ENCODE results near the gene MYCN. TPM values are rescaled to one million over a fixed set of nuclear protein-coding genes. Genes with fewer than 3 reads are reported as not detected.

Gene MYCN
- polyA plus RNA-seq, 3 donors: not detected

- H3K4me2 ChIP-seq (replicated peaks; ENCODE audit: extremely low read depth, low read length, poor library complexity, severe bottlenecking): no peak overlapping the region
- H3K36me3 Mint-ChIP-seq: no peaks in the 10 kb centered on the region
- no peak overlapping the region for H3K4me3 ChIP-seq (replicated peaks in 1 of 3; ENCODE audit: low read depth in 2 of 3, low read length in 3 of 3)
- H3K9ac ChIP-seq (ENCODE audit: insufficient read depth, low read length, poor library complexity, severe bottlenecking): no peak overlapping the region
- H2AFZ ChIP-seq (ENCODE audit: insufficient read depth, low read depth, low read length, poor library complexity, severe bottlenecking): no peak overlapping the region
- H3K9me3 Mint-ChIP-seq: no peaks in the 10 kb centered on the region
- no peaks in the 10 kb centered on the region for H3K9me3 ChIP-seq (replicated peaks in 1 of 2; ENCODE audit: control insufficient read depth in 1 of 2, insufficient read depth in 1 of 2, low read length in 2 of 2)
- intact Hi-C loops (cut with micrococcal nuclease): no loop called here
- WGBS (ENCODE audit: insufficient coverage): 100% methylated on average over 1 of the region's 5 CpGs
- no peaks in the 10 kb centered on the region for H3K79me2 ChIP-seq (ENCODE audit: insufficient read depth, low read length)
- H3K36me3 ChIP-seq (replicated peaks in 1 of 2; ENCODE audit: control insufficient read depth in 1 of 2, insufficient read depth in 2 of 2, low read length in 2 of 2): no peaks in the 10 kb centered on the region
- H4K20me1 ChIP-seq (ENCODE audit: insufficient read depth, low read length): no peaks in the 10 kb centered on the region
- H3K27ac ChIP-seq (ENCODE audit: low read depth in 1 of 2, low read length in 2 of 2): no peak overlapping the region
- H3K4me1 ChIP-seq (ENCODE audit: control insufficient read depth in 1 of 2, insufficient read depth in 2 of 2, low read length in 2 of 2): no peaks in the 10 kb centered on the region
- no peak overlapping the region for H3K4me3 Mint-ChIP-seq
- no peak for TF ChIP-seq CTCF (IDR thresholded peaks at IDR 0.05)
- H3K27me3 Mint-ChIP-seq (ENCODE audit: low read depth in 3 of 3): peaks cover 0 to 4% (median 1%) of the 10 kb centered on the region in 3 donors
- no peak for DNase-seq
- no peaks in the 10 kb centered on the region for H3K27me3 ChIP-seq (ENCODE audit: control insufficient read depth in 2 of 2, insufficient read depth in 2 of 2, low read length in 2 of 2)
- no peaks in the 10 kb centered on the region for H3K4me1 Mint-ChIP-seq
- no peak overlapping the region for H3K27ac Mint-ChIP-seq
These were observed 10.5 kb upstream of the MYCN start for GRCh38 chr2:15929861-15930260.

DNA sequence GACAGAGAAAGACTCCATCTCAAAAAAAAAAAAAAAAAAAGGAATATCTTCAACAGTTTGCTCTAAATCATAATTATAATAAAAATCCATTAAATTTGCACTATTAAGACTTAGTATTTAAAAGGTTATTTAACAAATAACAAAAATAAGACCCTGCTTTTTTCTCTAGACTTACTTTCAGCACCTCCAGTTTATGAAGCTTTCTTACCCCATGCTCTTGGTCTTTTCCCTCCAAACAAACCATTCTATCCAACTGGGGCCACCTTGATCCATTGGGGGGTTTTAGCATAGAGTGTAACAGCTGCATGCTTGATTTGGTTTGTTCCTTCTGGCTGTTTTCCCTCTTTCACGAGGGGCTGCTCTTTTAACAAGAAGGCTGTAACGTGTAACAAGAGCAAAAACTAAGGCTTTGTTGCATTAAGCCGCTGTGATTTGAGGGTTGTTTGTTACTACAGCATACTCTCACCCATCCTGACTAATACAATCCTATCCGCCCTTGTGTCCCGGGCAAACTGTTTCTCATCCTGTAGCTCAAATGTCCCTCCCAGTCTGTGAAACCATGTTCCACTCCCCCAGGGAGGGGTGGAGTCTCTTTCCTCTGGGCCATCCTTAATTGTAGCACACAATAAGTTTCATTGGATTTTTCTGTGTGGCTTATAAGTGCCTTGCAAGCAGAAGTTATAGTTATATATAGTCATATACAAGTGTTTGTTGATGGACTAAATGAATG, 9.6 kb upstream of the MYCN start:
- no peak overlapping the region for H2AFZ ChIP-seq (ENCODE audit: insufficient read depth, low read depth, low read length, poor library complexity, severe bottlenecking)
- Mint-ChIP-seq H3K27me3 (ENCODE audit: low read depth in 3 of 3) (peaks cover 0 to 4% (median 1%) of the 10 kb centered on the region in 3 donors), H3K9me3 (no peaks in the 10 kb centered on the region), H3K36me3 (no peaks in the 10 kb centered on the region), H3K4me1 (no peaks in the 10 kb centered on the region), H3K4me3 (no peak overlapping the region), H3K27ac (no peak overlapping the region)
- DNase-seq: no peak
- no peak overlapping the region for H3K27ac ChIP-seq (ENCODE audit: low read depth in 1 of 2, low read length in 2 of 2)
- no peak overlapping the region for H3K9ac ChIP-seq (ENCODE audit: insufficient read depth, low read length, poor library complexity, severe bottlenecking)
- H3K9me3 ChIP-seq (replicated peaks in 1 of 2; ENCODE audit: control insufficient read depth in 1 of 2, insufficient read depth in 1 of 2, low read length in 2 of 2): no peaks in the 10 kb centered on the region
- no peaks in the 10 kb centered on the region for H3K27me3 ChIP-seq (ENCODE audit: control insufficient read depth in 2 of 2, insufficient read depth in 2 of 2, low read length in 2 of 2)
- WGBS (ENCODE audit: insufficient coverage): no CpG with 5 or more reads among the region's 5 CpGs
- no peaks in the 10 kb centered on the region for H3K36me3 ChIP-seq (replicated peaks in 1 of 2; ENCODE audit: control insufficient read depth in 1 of 2, insufficient read depth in 2 of 2, low read length in 2 of 2)
- no peaks in the 10 kb centered on the region for H3K4me1 ChIP-seq (ENCODE audit: control insufficient read depth in 1 of 2, insufficient read depth in 2 of 2, low read length in 2 of 2)
- H3K4me2 ChIP-seq (replicated peaks; ENCODE audit: extremely low read depth, low read length, poor library complexity, severe bottlenecking): no peak overlapping the region
- H4K20me1 ChIP-seq (ENCODE audit: insufficient read depth, low read length): no peaks in the 10 kb centered on the region
- intact Hi-C loops (cut with micrococcal nuclease): no loop called here
- no peak overlapping the region for H3K4me3 ChIP-seq (replicated peaks in 1 of 3; ENCODE audit: low read depth in 2 of 3, low read length in 3 of 3)
- H3K79me2 ChIP-seq (ENCODE audit: insufficient read depth, low read length): no peaks in the 10 kb centered on the region
- no peak for TF ChIP-seq CTCF (IDR thresholded peaks at IDR 0.05)

Data from CD14-positive monocyte (primary cell).